ENCODE data around the gene OSER1. TPM values are rescaled to one million over a fixed set of nuclear protein-coding genes. Genes with fewer than 3 reads are reported as not detected.

The OSER1 gene
- total and polyA plus RNA-seq, 9 of the 15 experiments (the other 6 are each of a cell fraction or from before 2014, with no cell fraction given) = 15.5 to 57.3 (median 19.9) TPM

GRCh38 chr20:44188752-44189151 is 21.8 kb downstream of the OSER1 start (continued):
- TF ChIP-seq VEZF1 (CRISPR knock-in tag; IDR thresholded peaks at IDR 0.05) = no peak
- TF ChIP-seq ZNF347 (CRISPR knock-in tag; IDR thresholded peaks at IDR 0.05; ENCODE audit: low read depth) = no peak
- TF ChIP-seq CEBPG (CRISPR knock-in tag; IDR thresholded peaks at IDR 0.05) = no peak
- TF ChIP-seq CEBPG (tag; conservative IDR thresholded peaks at IDR 0.05 in 1 of 2, IDR thresholded peaks at IDR 0.05 in 1 of 2) = peak in 1 of 2 experiments; percentile 36; a peak in 1 of 4 replicates
- TF ChIP-seq SRSF9 (IDR thresholded peaks at IDR 0.05; ENCODE audit: borderline replicate concordance, low read depth, low read length) = no peak
- TF ChIP-seq BCOR (IDR thresholded peaks at IDR 0.05) = no peak
- TF ChIP-seq SNIP1 (IDR thresholded peaks at IDR 0.05; ENCODE audit: low read depth) = no peak

- CTCF ChIA-PET (ENCODE audit: low intra/inter-chr PET ratio) = interaction anchor here (3.5 kb wide), 1 partner anchor 71 kb away, joined by 38 read pairs; no protein-coding TSS in a partner anchor
- H3K4me2 ChIP-seq (ENCODE audit: insufficient read depth, low read length) = no peak overlapping the region
- FAIRE-seq = peak; percentile 37
- H3K9me1 ChIP-seq (ENCODE audit: control insufficient read depth, insufficient read depth, low read length) = no peaks in the 10 kb centered on the region
- H3K4me3 ChIP-seq = no peak overlapping the region
- H3K27me3 ChIP-seq (ENCODE audit: control insufficient read depth in 2 of 2, insufficient read depth in 2 of 2, low read length in 2 of 2) = peaks cover 20 to 52% of the 10 kb centered on the region in 2 experiments; a peak in 4 of 5 replicates
- no peaks in the 10 kb centered on the region; the same call in 1 of the 2 replicates for H4K20me1 ChIP-seq (replicated peaks; ENCODE audit: control insufficient read depth, insufficient read depth, low read length)
- POLR2A ChIA-PET = interaction anchor here (1.0 to 1.7 kb wide), 2 partner anchors 15 to 71 kb away, joined by 3 to 5 read pairs; no protein-coding TSS in a partner anchor
- H3K79me2 ChIP-seq (ENCODE audit: control insufficient read depth, insufficient read depth, low read length) = no peaks in the 10 kb centered on the region
- intact Hi-C loops (cut with micrococcal nuclease) (no loop called here), in situ Hi-C loops (cut with MboI) (loop anchor here (5.0 kb wide), 1 partner anchor 71 kb away; no protein-coding TSS in a partner anchor)
- no peak overlapping the region for H3K27ac ChIP-seq (ENCODE audit: extremely low read depth, low read depth, low read length)
- no peak overlapping the region for H3K9ac ChIP-seq (ENCODE audit: insufficient read depth in 1 of 2, low read depth in 2 of 2, low read length in 2 of 2)
- no peaks in the 10 kb centered on the region for H3K9me3 ChIP-seq (replicated peaks; ENCODE audit: control insufficient read depth, insufficient read depth, low read depth, low read length)
- H3K36me3 ChIP-seq (ENCODE audit: control insufficient read depth, insufficient read depth, low read length) = no peaks in the 10 kb centered on the region
- no peak for ATAC-seq
- H2AFZ ChIP-seq (ENCODE audit: low read depth, low read length) = no peak overlapping the region
- no TSS peak for BruUV-seq (replicated peaks)
- WGBS (ENCODE audit: insufficient coverage, low coverage, missing lambda C conversion rate) = 0% methylated on average over 6 of the region's 8 CpGs
- DNase-seq (ENCODE audit: extremely low read depth in 1 of 4, low spot score in 3 of 4) = no peak
- peaks cover 0 to 4% of the 10 kb centered on the region in 2 experiments; a peak in 1 of 5 replicates for H3K4me1 ChIP-seq (replicated peaks in 1 of 2; ENCODE audit: control insufficient read depth in 2 of 2, insufficient read depth in 2 of 2, low read length in 2 of 2)
These were observed 22.5 kb downstream of the OSER1 start for GRCh38 chr20:44187772-44188709.
